Right atrium auricular region (tissue), 2 donors: Measurements from ENCODE around the gene CERS6. TPM values are rescaled to one million over a fixed set of nuclear protein-coding genes. Genes with fewer than 3 reads are reported as not detected.

Experiments
- DNase-seq: peaks from one replicate; pipeline ENCODE4 v3.0.0-alpha.2; 2019; ENCODE audit warnings: low spot score
- H3K27ac ChIP-seq, 2 donors: fragments of 200-600 bp; sonication (generic); 1 replicate in 1 of 2; 2 replicates in 1 of 2; pipeline ENCODE4 v1.5.1; 2016 to 2019
- H3K27me3 ChIP-seq, 2 donors: fragments of 200-600 bp; sonication (generic); one replicate each; pipeline versions ENCODE4 v1.5.1 to v1.6.0; 2017 to 2019
- H3K36me3 ChIP-seq: fragments of 200-600 bp; sonication (generic); one replicate; pipeline ENCODE4 v1.5.1; 2016
- H3K4me1 ChIP-seq, 2 donors: fragments of 200-600 bp; sonication (generic); one replicate each; pipeline versions ENCODE4 v1.5.1 to v1.6.0; 2017 to 2019
- H3K4me3 ChIP-seq, 2 donors: fragments of 200-600 bp; sonication (generic); 1 replicate in 1 of 2; 2 replicates in 1 of 2; pipeline ENCODE4 v1.5.1; 2017 to 2019; ENCODE audit warnings: mild to moderate bottlenecking in 1 of 2, moderate library complexity in 1 of 2
- H3K9me3 ChIP-seq, 2 donors: fragments of 200-600 bp; sonication (generic); one replicate each; pipeline ENCODE4 v1.5.1; 2019
- CTCF ChIP-seq, 2 donors: fragments of 200-600 bp; sonication (generic); IDR thresholded peaks; one replicate each; pipeline ENCODE4 v1.5.1; 2019; ENCODE audit warnings: antibody characterized with exemption in 2 of 2
- total RNA-seq, 2 donors: library from RNA; depleted of rRNA; stranded (reverse); fragments of >200 nt; gene quantifications; one replicate each; pipeline ENCODE4 v1.1.0, GENCODE V29; 2016

CERS6 gene
- total RNA-seq, 2 donors from 2014 or later = 59.4 to 74.5 TPM

- no peaks in the 10 kb centered on the region for H3K27me3 ChIP-seq
- DNase-seq = no peak
- H3K4me1 ChIP-seq = peaks cover 0 to 20% of the 10 kb centered on the region in 2 donors
- no peaks in the 10 kb centered on the region for H3K9me3 ChIP-seq
- no peak overlapping the region for H3K4me3 ChIP-seq
- no peaks in the 10 kb centered on the region for H3K36me3 ChIP-seq
- no peak for TF ChIP-seq CTCF (IDR thresholded peaks at IDR 0.05)
- no peak overlapping the region for H3K27ac ChIP-seq
Observed at GRCh38 chr2:168599738-168600137, 143.7 kb downstream of the CERS6 start.

GRCh38 chr2:168600949-168601348 lies 144.9 kb downstream of the CERS6 start:
- TF ChIP-seq CTCF (IDR thresholded peaks at IDR 0.05) = no peak
- no peak for DNase-seq
- no peak overlapping the region for H3K27ac ChIP-seq
- peaks cover 0 to 9% of the 10 kb centered on the region in 2 donors for H3K9me3 ChIP-seq
- H3K36me3 ChIP-seq = no peaks in the 10 kb centered on the region
- H3K4me1 ChIP-seq = peaks cover 0 to 15% of the 10 kb centered on the region in 2 donors
- no peaks in the 10 kb centered on the region for H3K27me3 ChIP-seq
- H3K4me3 ChIP-seq = no peak overlapping the region

GRCh38 chr2:168601741-168602140 lies 145.7 kb downstream of the CERS6 start:
- H3K9me3 ChIP-seq = peaks cover 0 to 9% of the 10 kb centered on the region in 2 donors
- no peak overlapping the region for H3K27ac ChIP-seq
- no peak overlapping the region for H3K4me3 ChIP-seq
- no peak for DNase-seq
- H3K4me1 ChIP-seq = peaks cover 0 to 15% of the 10 kb centered on the region in 2 donors
- TF ChIP-seq CTCF (IDR thresholded peaks at IDR 0.05) = no peak
- no peaks in the 10 kb centered on the region for H3K27me3 ChIP-seq
- no peaks in the 10 kb centered on the region for H3K36me3 ChIP-seq

- Histone ChIP-seq H3K4me1 (peaks cover 0 to 15% of the 10 kb centered on the region in 2 donors), H3K9me3 (peaks cover 0 to 9% of the 10 kb centered on the region in 2 donors), H3K27me3 (no peaks in the 10 kb centered on the region), H3K4me3 (no peak overlapping the region), H3K36me3 (no peaks in the 10 kb centered on the region), H3K27ac (no peak overlapping the region)
- DNase-seq = no peak
- no peak for TF ChIP-seq CTCF (IDR thresholded peaks at IDR 0.05)
Observed at GRCh38 chr2:168602379-168602778, 146.3 kb downstream of the CERS6 start.

- Histone ChIP-seq H3K4me1 (peaks cover 0 to 17% of the 10 kb centered on the region in 2 donors), H3K36me3 (no peaks in the 10 kb centered on the region), H3K27me3 (no peaks in the 10 kb centered on the region), H3K27ac (no peak overlapping the region), H3K9me3 (peaks cover 0 to 9% of the 10 kb centered on the region in 2 donors), H3K4me3 (no peak overlapping the region)
- DNase-seq = no peak
- TF ChIP-seq CTCF (IDR thresholded peaks at IDR 0.05) = no peak
Observed at GRCh38 chr2:168602846-168603401, 146.9 kb downstream of the CERS6 start.

- peaks cover 0 to 19% of the 10 kb centered on the region in 2 donors for H3K4me1 ChIP-seq
- DNase-seq = no peak
- H3K27ac ChIP-seq = no peak overlapping the region
- no peaks in the 10 kb centered on the region for H3K27me3 ChIP-seq
- H3K9me3 ChIP-seq = peaks cover 0 to 9% of the 10 kb centered on the region in 2 donors
- no peaks in the 10 kb centered on the region for H3K36me3 ChIP-seq
- H3K4me3 ChIP-seq = no peak overlapping the region
- TF ChIP-seq CTCF (IDR thresholded peaks at IDR 0.05) = no peak
Observed at GRCh38 chr2:168603439-168603961, 147.4 kb downstream of the CERS6 start.
